Adrenal gland (tissue), 12 donors: ENCODE measurements around the gene KPNA1. TPM values are rescaled to one million over a fixed set of nuclear protein-coding genes. Genes with fewer than 3 reads are reported as not detected.

Source experiments
- DNase-seq, 7 donors: peaks; one replicate each; pipeline ENCODE4 v3.0.0-alpha.2; 2019 to 2020
- H3K27ac ChIP-seq, 5 donors: fragments of 200-600 bp; sonication (generic) in 4 of 5; 1 replicate in 3 of 5; 2 replicates in 2 of 5; pipeline versions ENCODE4 v1.5.1 to v1.8.0; 2016 to 2020; ENCODE audit warnings: mild to moderate bottlenecking in 1 of 5
- H3K27me3 ChIP-seq: fragments of 200-600 bp; 2 replicates; pipeline ENCODE4 v1.8.0; 2021
- H3K36me3 ChIP-seq, 2 donors: fragments of 200-600 bp; replicated peaks in 1 of 2; 1 replicate in 1 of 2; 2 replicates in 1 of 2; pipeline versions ENCODE4 v1.5.1 to v1.8.0; 2018 to 2022
- H3K4me1 ChIP-seq, 2 donors: fragments of 200-600 bp; replicated peaks in 1 of 2; 1 replicate in 1 of 2; 2 replicates in 1 of 2; pipeline versions ENCODE4 v1.5.1 to v1.8.0; 2018 to 2021
- H3K4me3 ChIP-seq, 4 donors: fragments of 200-600 bp; sonication (generic) in 3 of 4; one replicate each; pipeline ENCODE4 v1.5.1; 2016 to 2018
- H3K9me3 ChIP-seq, 3 donors: fragments of 200-600 bp; sonication (generic) in 1 of 3; replicated peaks in 1 of 3; 1 replicate in 2 of 3; 2 replicates in 1 of 3; pipeline versions ENCODE4 v1.5.1 to v1.8.0; 2016 to 2021
- CTCF ChIP-seq, 6 experiments: fragments of 450-650 bp in 4 of 6; fragments of 200-600 bp in 2 of 6; sonication (generic) in 1 of 6; IDR thresholded peaks; 1 replicate in 5 of 6; 2 replicates in 1 of 6; pipeline versions ENCODE4 v1.5.1 to v1.8.0; 2016 to 2021; ENCODE audit warnings: antibody characterized with exemption in 6 of 6, mild to moderate bottlenecking in 2 of 6, moderate library complexity in 1 of 6
- POLR2A ChIP-seq, 2 donors: fragments of 450-650 bp; IDR thresholded peaks; one replicate each; pipeline ENCODE4 v1.6.1; 2017; ENCODE audit warnings: antibody characterized with exemption in 2 of 2, mild to moderate bottlenecking in 2 of 2, moderate library complexity in 1 of 2
- WGBS, 4 donors: extraction: QIAGEN DNeasy Blood & Tissue Kit in 2 of 4; methylation state at CpG; one replicate each; pipeline versions ENCODE4 v1.1.5 to v1.1.7; 2013 to 2017; 5-methylcytosine and 5-hydroxymethylcytosine counted together
- intact Hi-C, 2 donors: fragments of 100-400 bp; cut with DNase I; formaldehyde crosslinking; loops; one replicate each; pipeline versions ENCODE4 v1.14.1 to v1.15.0; 2022 to 2023
- polyA plus RNA-seq, 3 donors: library from polyadenylated mRNA; stranded (reverse); fragments of 200-250 nt in 2 of 3; fragments of 350-450 nt in 1 of 3; fragmentation: Illumina TruSeq in 1 of 3; extraction: RNeasy Lipid Tissue Mini Kit (QIAGEN cat#74804) in 1 of 3; gene quantifications; one replicate each; pipeline ENCODE4 v1.2.3, GENCODE V29; 2013 to 2014
- total RNA-seq, 9 donors: library from RNA; depleted of rRNA in 4 of 9; stranded (reverse); fragments of >200 nt in 4 of 9; fragments of 120-200 nt in 1 of 9; fragmentation: NEBNext Ultra II Directional in 1 of 9; extraction: Animal tissue kit (Norgen Biotek cat#: 25700) in 1 of 9; gene quantifications; one replicate each; pipeline versions ENCODE4 v1.1.0 to v1.2.4, GENCODE V29; 2013 to 2023
- donor health status: healthy with polysubstance abuse.
- donor health status: Bipolar disorder and iron deficiency.
- donor health status: DM: yes; HTN: yes; CAD: no.
- donor health status: DM: no; HTN: no; CAD: no.
- donor health status: DM: no; HTN: no; CAD: no.
- donor health status: DM: yes; HTN: yes; CAD: no.

The KPNA1 gene
- total and polyA plus RNA-seq, 12 donors: 12.1 to 164 (median 44.0) TPM

DNA sequence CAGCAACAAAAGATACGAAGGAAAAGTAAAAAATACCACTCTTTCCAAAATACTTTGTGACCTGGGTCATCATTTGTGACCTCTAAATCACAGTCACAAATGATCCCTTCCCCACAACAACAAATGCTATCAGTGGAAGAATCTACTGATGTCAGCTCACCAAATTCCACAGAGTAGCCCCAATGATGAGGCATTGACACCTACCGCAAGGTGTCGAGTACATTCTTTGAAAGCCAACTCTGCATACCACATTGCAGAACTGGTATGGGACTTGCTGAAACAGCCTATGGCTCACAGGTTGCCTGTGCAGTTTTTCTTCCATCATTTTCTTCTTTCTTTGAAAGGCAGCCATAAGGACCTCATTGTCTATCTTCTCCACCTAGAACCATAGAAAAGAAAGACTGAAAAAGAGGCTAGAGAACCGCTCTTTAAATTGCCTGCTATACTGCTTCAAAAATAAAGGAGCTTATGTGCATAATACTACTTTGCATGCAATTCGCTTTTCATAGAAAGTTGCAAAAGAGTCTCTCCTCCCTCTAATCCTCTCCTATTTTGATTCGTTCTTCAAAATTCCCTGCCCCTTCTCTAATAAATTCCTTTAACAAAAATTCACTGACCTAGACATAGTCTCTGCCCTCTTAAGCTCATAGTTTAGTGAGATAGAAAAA is 21.4 kb upstream of the KPNA1 start:
- WGBS, 4 donors: 82 to 88% (median 86%) methylated on average over 6 of the region's 6 CpGs
- H3K9me3 ChIP-seq: no peaks in the 10 kb centered on the region
- peaks cover 0 to 3% of the 10 kb centered on the region in 2 donors for H3K4me1 ChIP-seq
- H3K27me3 ChIP-seq: no peaks in the 10 kb centered on the region
- no peak overlapping the region for H3K27ac ChIP-seq
- no peak for TF ChIP-seq POLR2A (IDR thresholded peaks at IDR 0.05)
- TF ChIP-seq CTCF (IDR thresholded peaks at IDR 0.05): no peak
- H3K4me3 ChIP-seq: no peak overlapping the region
- intact Hi-C loops: loop anchor here in 1 of 2 donors (10.0 kb wide), 1 partner anchor 81 kb away; no protein-coding TSS in a partner anchor
- peaks cover 0 to 77% of the 10 kb centered on the region in 2 donors for H3K36me3 ChIP-seq
- no peak for DNase-seq

- WGBS, 4 donors: 47 to 65% (median 56%) methylated on average over 1 of the region's 1 CpG
- intact Hi-C loops: loop anchor here in 1 of 2 donors (10.0 kb wide), 1 partner anchor 79 kb away; no protein-coding TSS in a partner anchor
- Histone ChIP-seq H3K27me3 (no peaks in the 10 kb centered on the region), H3K9me3 (no peaks in the 10 kb centered on the region), H3K4me3 (no peak overlapping the region), H3K36me3 (peaks cover 0 to 67% of the 10 kb centered on the region in 2 donors), H3K27ac (peak overlapping the region in 1 of 5 donors; percentile 64), H3K4me1 (peaks cover 0 to 3% of the 10 kb centered on the region in 2 donors)
- TF ChIP-seq CTCF (IDR thresholded peaks at IDR 0.05): no peak
- TF ChIP-seq POLR2A (IDR thresholded peaks at IDR 0.05): no peak
- peak; percentile 39 to 70 (median 50) for DNase-seq
Measured at GRCh38 chr3:122533931-122534334, 19.2 kb upstream of the KPNA1 start.

GRCh38 chr3:122533480-122533879 is 18.7 kb upstream of the KPNA1 start:
- H3K27me3 ChIP-seq: no peaks in the 10 kb centered on the region
- no peak for DNase-seq
- intact Hi-C loops: loop anchor here in 1 of 2 donors (10.0 kb wide), 1 partner anchor 79 kb away; no protein-coding TSS in a partner anchor
- H3K9me3 ChIP-seq: no peaks in the 10 kb centered on the region
- H3K4me3 ChIP-seq: no peak overlapping the region
- peaks cover 0 to 3% of the 10 kb centered on the region in 2 donors for H3K4me1 ChIP-seq
- WGBS, 4 donors: 84 to 96% (median 92%) methylated on average over 2 of the region's 2 CpGs
- TF ChIP-seq POLR2A (IDR thresholded peaks at IDR 0.05) (no peak), CTCF (IDR thresholded peaks at IDR 0.05) (no peak)
- H3K27ac ChIP-seq: peak overlapping the region in 1 of 5 donors; percentile 64
- H3K36me3 ChIP-seq: peaks cover 0 to 70% of the 10 kb centered on the region in 2 donors

- Histone ChIP-seq H3K4me3 (no peak overlapping the region), H3K27ac (no peak overlapping the region), H3K27me3 (no peaks in the 10 kb centered on the region), H3K4me1 (peaks cover 0 to 3% of the 10 kb centered on the region in 2 donors), H3K36me3 (peaks cover 0 to 65% of the 10 kb centered on the region in 2 donors), H3K9me3 (no peaks in the 10 kb centered on the region)
- no peak for DNase-seq
- TF ChIP-seq POLR2A (IDR thresholded peaks at IDR 0.05): no peak
- WGBS, 4 donors: 82 to 92% (median 86%) methylated on average over 2 of the region's 2 CpGs
- intact Hi-C loops: loop anchor here in 1 of 2 donors (10.0 kb wide), 1 partner anchor 75 kb away; no protein-coding TSS in a partner anchor
Measured at GRCh38 chr3:122530164-122530563, 15.4 kb upstream of the KPNA1 start.
